BE2C (cell line): ENCODE data around the gene MARS1.
"Not testable (repeated sequence)": the region's sequence is repeated elsewhere in the genome, so short reads cannot be mapped to it uniquely, and the experiment has no call there.

Experiments
- DNase-seq: peaks from one replicate; pipeline ENCODE4 v3.0.0-alpha.2; 2020
- H3K27me3 ChIP-seq: fragments of 250-450 bp; sonication (Bioruptor Pico); 2 replicates; pipeline ENCODE4 v1.5.1; 2020; ENCODE audit warnings: mild to moderate bottlenecking
- H3K36me3 ChIP-seq: fragments of 250-450 bp; sonication (Bioruptor Pico); 2 replicates; pipeline ENCODE4 v1.5.1; 2020; ENCODE audit warnings: mild to moderate bottlenecking
- H3K4me1 ChIP-seq: fragments of 250-450 bp; sonication (Bioruptor Pico); 2 replicates; pipeline ENCODE4 v1.5.1; 2020
- H3K4me3 ChIP-seq: 2 replicates; pipeline ENCODE4 v1.5.1; 2011; ENCODE audit warnings: low read depth, low read length
- H3K9me3 ChIP-seq: fragments of 250-450 bp; sonication (Bioruptor Pico); 2 replicates; pipeline ENCODE4 v1.5.1; 2020
- CTCF ChIP-seq: IDR thresholded peaks from 2 replicates; pipeline ENCODE4 v1.5.1; 2012; ENCODE audit warnings: mild to moderate bottlenecking, low read depth, low read length

MARS1 gene

GRCh38 chr12:57554453-57554852 lies 66.6 kb downstream of the MARS1 start:
- H3K9me3 ChIP-seq: no peaks in the 10 kb centered on the region
- no peaks in the 10 kb centered on the region for H3K27me3 ChIP-seq
- H3K4me3 ChIP-seq: no peak overlapping the region

DNA sequence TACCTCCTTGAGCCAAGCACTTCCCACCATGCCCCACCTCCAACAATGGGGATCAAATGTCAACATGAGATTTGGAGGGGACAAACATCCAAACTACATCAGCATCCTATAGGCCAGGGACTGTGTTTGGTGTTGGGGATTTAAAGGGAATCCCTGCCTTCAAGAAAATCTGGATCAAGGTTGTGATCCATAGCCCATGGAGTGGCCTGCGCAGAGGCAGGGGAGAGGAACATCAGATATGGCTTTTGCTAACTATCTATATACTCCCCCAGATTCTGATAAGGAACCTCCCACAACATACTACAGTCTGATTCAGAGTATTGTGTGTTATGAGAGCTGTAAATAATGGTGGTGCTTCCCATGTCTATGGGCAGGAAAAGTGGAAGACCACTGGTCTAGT lies 67.0 kb downstream of the MARS1 start:
- peaks cover 19% of the 10 kb centered on the region for H3K4me1 ChIP-seq
- no peaks in the 10 kb centered on the region for H3K9me3 ChIP-seq
- H3K4me3 ChIP-seq: no peak overlapping the region
- no peaks in the 10 kb centered on the region for H3K36me3 ChIP-seq
- H3K27me3 ChIP-seq: no peaks in the 10 kb centered on the region
- DNase-seq: no peak
- TF ChIP-seq CTCF: no peak

More at GRCh38 chr12:57554453-57554852, 66.6 kb downstream of the MARS1 start:
- H3K4me1 ChIP-seq: peaks cover 19% of the 10 kb centered on the region
- no peak for DNase-seq
- H3K36me3 ChIP-seq: no peaks in the 10 kb centered on the region
- no peak for TF ChIP-seq CTCF

GRCh38 chr12:57558864-57559263 lies 71.0 kb downstream of the MARS1 start:
- H3K36me3 ChIP-seq: no peaks in the 10 kb centered on the region
- no peak overlapping the region for H3K4me3 ChIP-seq
- H3K27me3 ChIP-seq: no peaks in the 10 kb centered on the region
- no peak for DNase-seq
- no peaks in the 10 kb centered on the region for H3K9me3 ChIP-seq
- peaks cover 3% of the 10 kb centered on the region for H3K4me1 ChIP-seq
- no peak for TF ChIP-seq CTCF

GRCh38 chr12:57560516-57560915 lies 72.6 kb downstream of the MARS1 start:
- TF ChIP-seq CTCF: no peak
- Histone ChIP-seq H3K9me3 (no peaks in the 10 kb centered on the region), H3K4me3 (no peak overlapping the region), H3K36me3 (peaks cover 3% of the 10 kb centered on the region), H3K4me1 (no peaks in the 10 kb centered on the region; the same call in 1 of the 2 replicates), H3K27me3 (no peaks in the 10 kb centered on the region)
- no peak for DNase-seq

DNA sequence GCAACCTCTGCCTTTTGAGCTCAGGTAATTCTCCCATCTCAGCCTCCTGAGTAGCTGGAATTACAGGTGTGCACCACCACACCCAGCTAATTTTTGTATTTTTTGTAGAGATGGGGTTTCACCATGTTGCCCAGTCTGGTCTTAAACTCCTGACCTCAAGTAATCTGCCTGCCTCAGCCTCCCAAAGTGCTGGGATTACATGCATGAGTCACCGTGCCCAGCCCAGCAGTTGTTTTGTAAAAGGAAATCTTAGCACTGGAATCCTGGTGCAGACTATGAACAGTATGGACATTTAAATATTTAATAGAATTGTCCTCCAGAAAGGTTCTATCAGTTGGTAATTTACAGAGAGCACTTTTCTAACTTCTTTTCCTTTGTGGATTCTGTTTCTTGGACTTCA lies 73.2 kb downstream of the MARS1 start:
- not testable (repeated sequence) for H3K36me3 ChIP-seq, H3K4me3 ChIP-seq, H3K4me1 ChIP-seq, DNase-seq, H3K27me3 ChIP-seq, H3K9me3 ChIP-seq

DNA sequence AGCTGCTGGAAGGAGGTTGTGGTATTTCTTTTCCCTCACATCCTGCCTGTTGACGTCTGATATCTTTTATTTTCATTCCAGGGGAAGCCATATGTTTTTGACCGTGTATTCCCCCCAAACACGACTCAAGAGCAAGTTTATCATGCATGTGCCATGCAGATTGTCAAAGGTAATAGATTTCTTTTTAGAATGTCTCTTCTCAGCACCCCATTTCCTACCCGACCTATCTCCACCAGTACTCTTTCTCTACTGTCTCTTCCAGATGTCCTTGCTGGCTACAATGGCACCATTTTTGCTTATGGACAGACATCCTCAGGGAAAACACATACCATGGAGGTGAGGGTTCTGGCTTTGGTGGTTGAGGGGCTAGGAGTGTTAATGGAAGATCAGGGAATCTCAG lies 75.5 kb downstream of the MARS1 start:
- DNase-seq: no peak
- no peaks in the 10 kb centered on the region for H3K4me1 ChIP-seq
- TF ChIP-seq CTCF: no peak
- no peaks in the 10 kb centered on the region for H3K27me3 ChIP-seq
- H3K4me3 ChIP-seq: no peak overlapping the region
- no peaks in the 10 kb centered on the region for H3K9me3 ChIP-seq
- H3K36me3 ChIP-seq: peaks cover 3% of the 10 kb centered on the region

DNA sequence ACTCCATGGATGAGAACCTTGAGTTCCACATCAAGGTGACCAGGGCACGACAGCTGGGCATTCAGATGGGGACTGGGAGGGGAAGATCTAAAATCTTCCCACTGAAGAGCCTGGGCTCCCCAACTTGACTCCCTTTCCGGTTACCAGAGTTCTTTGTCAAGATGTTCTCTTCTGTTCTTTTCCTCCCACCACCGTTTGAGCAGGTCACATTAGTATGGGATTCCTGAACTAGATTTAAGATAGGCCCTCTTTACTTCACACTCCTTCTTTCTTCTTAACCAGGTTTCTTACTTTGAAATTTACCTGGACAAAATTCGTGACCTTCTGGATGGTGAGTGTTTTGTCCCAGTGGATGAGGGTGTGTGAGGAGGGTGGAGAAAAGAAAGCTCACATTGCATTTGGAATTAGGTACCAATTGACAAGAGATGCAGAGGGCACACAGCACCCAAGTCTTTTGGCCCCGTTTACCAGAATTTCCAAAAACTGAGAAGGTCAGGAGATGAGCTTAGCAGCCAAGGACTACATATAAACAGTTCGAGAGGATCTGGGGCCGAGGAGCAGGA lies 76.4 kb downstream of the MARS1 start:
- no peak for TF ChIP-seq CTCF
- H3K36me3 ChIP-seq: peaks cover 5% of the 10 kb centered on the region
- no peak for DNase-seq

More for the DNA sequence above, 76.4 kb downstream of the MARS1 start:
- Histone ChIP-seq H3K27me3 (no peaks in the 10 kb centered on the region), H3K9me3 (no peaks in the 10 kb centered on the region), H3K4me1 (no peaks in the 10 kb centered on the region), H3K4me3 (no peak overlapping the region)
